HG03103 (cell line): Measurements from ENCODE around the gene ARHGAP26.

Experiments used
- ATAC-seq: cut with Tn5 transposase; IDR thresholded peaks from one replicate; pipeline ENCODE4 v1.9.1; 2021; ENCODE audit warnings: low read depth; ENCODE audit not compliant: unreplicated experiment

ARHGAP26 gene

DNA sequence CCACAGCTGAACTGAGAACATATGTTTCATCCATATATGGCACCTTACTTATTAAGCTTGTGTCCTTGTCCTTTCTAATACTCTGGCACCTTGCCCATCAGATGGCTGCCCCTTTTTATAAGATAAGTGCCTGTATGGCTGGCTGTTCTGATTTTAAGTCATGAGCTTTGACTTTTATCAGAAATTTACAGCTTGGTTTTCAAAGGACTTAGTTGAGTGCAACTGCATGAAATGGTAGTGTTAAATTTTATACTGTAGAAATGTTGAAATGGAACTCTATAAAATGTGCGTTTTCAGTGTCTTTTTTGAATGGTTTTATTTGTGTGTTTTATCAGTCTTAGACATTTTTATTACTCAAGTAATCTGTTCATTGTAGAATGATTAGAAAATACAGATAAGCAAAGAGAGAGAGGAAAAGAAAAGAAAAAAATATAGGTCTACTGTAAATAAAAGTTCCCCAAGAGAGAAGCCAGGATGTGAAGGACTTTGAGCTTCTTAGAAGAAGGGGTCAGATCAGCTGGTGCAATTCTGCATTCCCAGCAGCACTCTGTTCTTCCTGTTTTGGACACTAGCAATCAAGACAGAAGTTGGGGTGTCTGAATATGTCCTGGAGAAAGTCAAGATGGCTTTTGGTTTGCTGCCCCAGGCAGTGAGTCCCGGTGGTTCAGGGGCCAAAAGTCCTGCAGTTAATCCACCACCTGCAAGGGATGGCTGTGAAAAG, 38.9 kb downstream of the ARHGAP26 start:
- ATAC-seq, result no peak

- no peak for ATAC-seq
Measured at GRCh38 chr5:142810081-142810480, 39.9 kb downstream of the ARHGAP26 start.

DNA sequence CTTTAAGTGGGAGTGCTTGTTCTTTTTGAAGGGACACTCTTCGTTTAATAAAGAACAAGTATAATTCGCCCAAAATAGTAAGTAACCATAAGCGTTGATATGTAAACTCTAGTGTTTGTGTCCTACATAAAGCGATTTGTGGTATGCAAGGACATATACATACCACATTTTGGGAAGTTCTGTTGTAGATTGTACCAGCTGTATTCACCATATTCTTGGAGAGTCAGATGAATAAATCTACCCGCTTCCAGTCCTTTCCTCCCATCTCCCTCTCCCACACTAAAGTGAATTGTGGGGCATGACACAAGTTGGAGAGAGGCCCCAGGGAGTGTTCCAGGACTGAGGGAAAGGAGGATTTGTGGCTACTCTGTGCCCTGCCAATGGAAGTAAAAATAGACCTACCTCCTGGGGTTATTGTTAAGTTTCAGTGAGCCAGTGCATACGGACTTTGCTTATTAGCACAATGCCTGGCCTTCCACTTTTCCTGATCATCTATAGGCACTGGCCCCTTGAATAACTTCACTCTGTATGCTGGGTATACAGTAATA, 40.6 kb downstream of the ARHGAP26 start:
- ATAC-seq, result no peak

DNA sequence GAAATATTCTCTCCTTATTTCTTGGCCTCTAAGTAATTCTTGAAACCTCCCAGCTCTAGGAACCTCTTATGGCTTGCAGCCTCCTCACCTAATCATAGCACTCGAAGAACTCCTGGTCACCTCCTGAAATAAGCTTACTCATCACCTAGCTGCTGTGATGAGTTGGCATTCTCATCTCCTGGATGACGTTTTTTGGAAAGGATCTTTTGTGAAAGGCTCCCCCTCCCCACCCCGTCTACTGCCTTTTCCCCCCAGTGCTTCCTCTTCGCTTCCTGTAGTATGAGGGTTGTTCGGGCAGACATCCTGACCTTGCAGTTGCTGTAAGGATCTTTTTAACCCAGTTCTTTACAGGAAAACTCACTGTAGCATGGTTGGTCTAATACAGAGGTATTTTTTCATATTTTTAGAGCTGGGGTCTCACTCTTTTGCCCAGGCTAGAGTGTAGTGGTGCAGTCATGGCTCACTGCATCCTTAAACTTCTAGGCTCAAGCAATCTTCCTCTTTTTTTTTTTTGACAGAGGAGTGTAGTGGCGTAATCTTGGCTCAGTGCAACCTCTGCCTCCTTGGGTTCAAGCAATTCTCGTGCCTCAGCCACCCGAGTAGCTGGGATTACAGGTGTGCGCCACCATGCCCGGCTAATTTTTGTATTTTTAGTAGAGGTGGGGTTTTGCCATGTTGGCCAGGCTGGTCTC, 41.8 kb downstream of the ARHGAP26 start:
- ATAC-seq, result no peak

DNA sequence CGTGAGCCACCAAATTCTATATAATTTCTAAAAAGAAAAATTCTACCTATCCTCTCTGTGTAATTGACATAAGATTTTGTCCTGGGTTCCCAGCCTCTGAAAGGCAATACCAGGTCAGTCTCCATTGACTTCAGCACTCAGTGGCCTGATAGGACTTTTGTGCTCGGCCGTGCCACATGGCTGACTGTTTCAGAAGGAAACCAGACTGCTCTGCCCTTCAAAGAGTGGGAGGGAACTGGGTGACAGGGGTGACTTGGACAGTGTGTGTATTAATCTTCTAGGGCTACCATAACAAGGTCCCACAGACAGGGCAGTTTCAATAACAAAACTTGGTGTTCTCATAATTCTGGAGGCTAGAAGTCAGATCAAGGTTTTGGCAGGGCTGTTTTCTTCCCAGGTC, 43.0 kb downstream of the ARHGAP26 start:
- no peak for ATAC-seq

GRCh38 chr5:142814122-142814521, 43.9 kb downstream of the ARHGAP26 start:
- no peak for ATAC-seq

DNA sequence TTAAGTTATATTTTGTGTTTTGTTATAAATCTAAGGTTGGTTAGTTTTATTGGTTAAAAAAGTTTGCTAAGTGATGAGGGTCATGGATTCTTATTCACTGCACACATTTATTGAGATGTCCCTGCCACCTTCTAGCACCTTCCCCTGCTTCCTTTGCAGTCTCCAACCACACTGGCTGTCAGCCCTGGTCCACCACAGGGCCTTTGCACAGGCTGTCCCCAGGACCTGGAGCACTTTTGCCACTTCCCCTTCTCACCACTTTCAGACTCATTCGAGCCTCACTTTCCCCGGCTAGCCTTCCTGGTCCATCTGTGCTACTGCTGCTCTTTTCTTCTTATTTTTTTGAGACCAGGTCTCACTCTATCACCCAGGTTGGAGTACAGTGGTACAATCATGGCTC, 45.3 kb downstream of the ARHGAP26 start:
- ATAC-seq, result no peak

GRCh38 chr5:142816531-142817430, 46.6 kb downstream of the ARHGAP26 start:
- ATAC-seq, result no peak

GRCh38 chr5:142817949-142818431, 47.8 kb downstream of the ARHGAP26 start:
- no peak for ATAC-seq

DNA sequence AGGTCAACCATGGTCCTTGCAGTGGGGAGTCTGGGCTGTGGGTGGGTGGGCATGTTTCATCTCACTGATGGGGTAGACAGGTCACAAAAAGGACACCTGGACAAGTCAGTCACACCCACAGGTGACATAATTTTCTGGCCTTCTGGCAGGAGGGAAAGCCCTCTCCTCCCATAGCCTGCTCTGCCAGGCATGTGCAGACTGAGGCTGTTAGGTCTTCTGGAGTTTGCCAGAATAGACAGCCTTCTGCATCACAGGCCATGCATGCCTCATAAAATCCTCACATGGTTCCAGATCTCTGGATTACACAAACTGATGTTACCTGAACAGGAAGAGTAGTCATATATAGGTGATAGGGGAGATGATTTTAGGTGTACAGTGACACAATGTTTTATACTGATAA, 49.1 kb downstream of the ARHGAP26 start:
- no peak for ATAC-seq

DNA sequence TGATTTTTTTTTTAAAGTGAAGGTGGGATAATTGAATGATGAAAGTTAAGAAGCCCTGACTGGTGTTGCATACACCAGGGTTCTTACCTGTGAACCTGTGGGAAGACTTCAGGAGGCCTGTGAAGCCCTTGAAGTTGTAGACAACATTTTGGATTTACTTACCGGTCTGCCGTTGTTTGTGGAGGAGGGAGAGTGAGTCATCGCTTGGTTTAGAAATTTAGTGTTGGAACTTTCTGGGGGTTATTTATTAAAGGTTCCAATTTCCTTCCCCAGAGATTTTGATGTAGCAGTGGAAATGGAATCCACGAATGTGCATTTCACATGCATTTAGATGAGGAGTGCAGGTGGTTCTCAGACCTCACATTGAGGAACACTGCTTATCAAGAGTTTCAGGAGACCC, 49.6 kb downstream of the ARHGAP26 start:
- ATAC-seq, result no peak

- ATAC-seq, result no peak
Measured at GRCh38 chr5:142820447-142820846, 50.3 kb downstream of the ARHGAP26 start.

DNA sequence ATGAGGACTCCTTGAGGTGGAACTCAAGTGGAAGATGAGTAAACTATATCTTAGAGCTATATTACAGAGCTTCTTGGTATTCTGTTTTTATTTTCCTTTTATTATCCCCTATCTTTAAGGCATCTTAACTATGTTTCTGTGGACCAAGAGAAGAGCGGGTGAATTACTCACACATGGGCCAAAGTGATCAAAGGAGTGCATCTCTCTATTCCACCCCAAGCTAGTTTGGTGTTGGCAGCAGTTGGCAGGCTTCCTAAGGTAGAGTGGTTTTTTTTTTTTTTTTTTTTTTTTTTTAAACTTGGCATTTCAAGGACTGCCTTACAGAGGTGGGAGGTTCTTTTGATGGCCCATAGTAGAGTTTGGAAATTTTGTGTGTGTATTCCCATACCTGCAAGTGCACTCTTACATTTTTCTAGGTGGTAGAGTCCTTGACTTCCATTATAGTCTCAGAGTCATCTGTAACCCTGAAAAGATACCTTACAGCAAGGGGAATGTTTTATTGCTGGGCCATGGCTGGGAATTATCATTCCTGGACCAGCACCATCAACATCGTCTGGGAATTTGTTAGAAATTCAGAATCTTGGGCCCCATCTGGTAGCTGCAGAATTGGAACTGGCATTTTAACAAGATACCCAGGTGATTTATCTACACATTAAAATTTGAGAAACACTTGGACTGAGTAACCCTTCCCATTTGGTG, 51.0 kb downstream of the ARHGAP26 start:
- ATAC-seq, result no peak

DNA sequence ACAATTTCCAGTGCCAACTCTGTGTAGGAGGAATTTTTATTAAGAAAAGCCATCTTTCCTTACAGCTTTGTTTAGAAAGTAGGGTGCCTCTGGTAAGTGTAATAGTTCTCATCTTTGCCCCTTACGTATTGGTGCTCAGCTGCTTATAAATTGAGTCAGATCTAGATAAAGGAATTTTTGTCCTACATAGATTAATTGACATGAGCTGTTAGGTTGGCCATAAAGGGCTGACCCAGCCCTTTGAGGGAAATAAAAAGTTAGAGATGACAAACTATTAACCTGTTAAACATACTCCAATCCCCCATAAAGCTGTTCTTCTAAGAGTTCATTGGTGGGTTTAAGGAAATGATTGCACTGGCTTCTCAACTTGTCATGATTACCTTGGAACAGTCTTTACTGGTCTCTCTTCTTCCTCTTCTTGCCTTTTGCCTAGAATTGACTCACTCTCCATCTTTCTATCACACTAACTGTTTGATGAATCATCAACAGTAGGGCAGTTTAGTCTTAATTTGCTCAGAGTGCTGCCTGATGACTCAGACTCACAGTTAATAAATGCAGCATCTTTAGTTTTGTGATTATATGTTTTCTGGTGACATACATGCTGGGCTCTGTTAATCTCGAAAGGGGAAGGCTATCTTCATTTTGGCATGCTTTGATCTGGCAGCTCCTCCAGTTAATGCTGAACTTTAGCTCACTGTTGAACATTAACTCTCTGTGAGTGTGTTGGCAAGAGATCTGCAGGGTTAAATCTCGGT, 51.7 kb downstream of the ARHGAP26 start:
- no peak for ATAC-seq

- no peak for ATAC-seq
Measured at GRCh38 chr5:142823126-142823525, 52.9 kb downstream of the ARHGAP26 start.

- ATAC-seq, result no peak
Measured at GRCh38 chr5:142823806-142824205, 53.6 kb downstream of the ARHGAP26 start.

DNA sequence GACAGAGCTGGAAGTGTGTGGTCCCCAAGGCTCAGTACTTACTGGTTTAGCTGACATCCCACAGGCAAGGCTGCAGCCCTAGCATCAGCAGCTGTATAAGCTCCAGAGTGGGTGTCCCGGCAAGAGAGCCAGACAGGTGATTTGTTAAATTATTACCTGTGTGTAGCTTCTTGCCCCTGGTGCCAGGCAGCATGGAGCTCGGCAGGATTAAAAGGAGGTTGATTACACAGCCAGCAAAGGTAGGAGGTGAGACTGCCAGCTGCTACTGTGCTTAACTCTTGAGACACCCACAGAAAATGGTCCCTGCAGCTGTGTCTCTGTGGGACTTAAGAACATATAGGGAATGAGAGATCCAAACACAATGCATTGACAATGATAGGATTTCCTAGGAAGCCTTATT, 54.2 kb downstream of the ARHGAP26 start:
- no peak for ATAC-seq

DNA sequence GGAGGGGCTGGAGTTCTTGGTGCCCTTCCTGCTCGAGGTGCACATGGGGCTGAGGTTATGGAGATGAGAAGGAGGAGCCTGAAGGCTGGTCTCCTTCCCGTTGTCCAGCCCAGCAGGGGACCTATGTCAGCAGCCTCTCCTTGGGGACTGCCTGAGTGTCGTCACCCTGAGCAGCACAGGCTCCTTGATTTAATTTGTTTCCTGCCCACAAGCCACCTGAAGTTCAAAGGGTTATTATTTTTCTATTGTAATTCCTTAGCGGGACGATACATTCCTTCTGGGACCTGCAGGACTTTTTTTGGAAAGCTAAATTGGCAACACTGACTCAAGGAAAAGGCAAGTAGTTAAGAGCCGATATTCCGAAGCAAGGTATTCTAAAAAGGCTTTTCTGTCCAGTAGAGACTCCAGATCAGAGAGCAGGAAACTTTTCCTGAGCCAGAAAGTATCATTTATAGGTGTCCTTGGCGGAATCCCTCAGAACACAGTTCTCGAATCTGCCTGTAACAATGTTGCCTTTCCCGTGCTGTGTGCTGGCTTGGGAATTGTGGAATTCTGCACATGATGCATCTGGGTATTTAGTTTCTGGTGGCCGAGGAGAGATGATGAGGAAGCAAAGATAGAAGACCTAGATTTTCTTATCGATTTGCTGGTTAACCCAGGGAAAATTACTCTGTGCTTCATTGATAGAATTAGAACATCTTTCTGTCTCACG, 55.4 kb downstream of the ARHGAP26 start:
- ATAC-seq, result no peak

- ATAC-seq, result no peak
Measured at GRCh38 chr5:142826093-142826492, 55.9 kb downstream of the ARHGAP26 start.
